ENCODE results near the gene CDC42BPG. TPM values are rescaled to one million over a fixed set of nuclear protein-coding genes. Genes with fewer than 3 reads are reported as not detected.

The CDC42BPG gene
- total and polyA plus RNA-seq, 9 of the 15 experiments (the other 6 are each of a cell fraction or from before 2014, with no cell fraction given), result 0.04 to 8.8 (median 2.1) TPM

DNA sequence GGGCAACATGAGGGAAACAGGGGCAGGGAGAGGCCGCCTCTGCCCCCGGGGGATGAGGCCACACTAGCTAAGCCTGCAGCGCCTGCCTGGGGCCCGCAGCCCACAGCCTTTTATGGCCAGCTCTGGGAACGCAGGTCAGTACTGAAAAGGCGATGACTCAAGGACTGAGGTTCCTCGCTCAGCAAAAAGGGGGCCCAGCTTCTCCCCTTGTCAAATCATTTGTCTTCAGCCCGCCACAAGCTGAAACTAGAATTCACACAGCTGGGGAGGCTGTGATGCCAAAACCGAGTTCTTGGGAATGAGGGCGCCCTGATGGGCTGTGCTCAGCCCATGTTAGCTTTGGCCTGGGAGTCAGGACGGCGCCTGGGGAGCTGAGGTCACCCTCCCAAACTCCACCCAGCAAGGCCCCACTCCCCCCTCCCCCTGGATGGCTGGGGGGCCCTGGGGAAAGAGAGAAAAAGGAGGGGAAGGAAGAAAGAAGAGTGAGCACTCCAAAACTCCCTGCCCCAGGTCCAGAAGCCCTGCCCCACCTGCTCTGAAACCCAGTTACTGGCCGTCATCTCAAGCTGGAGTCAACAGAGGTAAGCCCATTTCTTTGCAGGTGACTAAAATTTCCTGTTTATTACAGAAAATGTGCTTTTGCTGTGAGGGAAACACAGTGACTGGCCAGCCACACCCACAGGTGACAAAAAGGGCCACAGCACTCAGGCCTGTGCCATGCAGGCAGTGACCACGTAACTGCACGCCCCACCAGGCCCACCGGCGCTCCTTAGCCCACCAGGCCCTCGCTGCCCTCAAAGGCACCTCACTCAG lies 20.2 kb upstream of the CDC42BPG start (continued):
- TF ChIP-seq E2F1 (CRISPR knock-in tag; IDR thresholded peaks at IDR 0.05) (no peak), NELFE (IDR thresholded peaks at IDR 0.05; ENCODE audit: insufficient read depth, insufficient read length) (no peak), CSDE1 (IDR thresholded peaks at IDR 0.05) (no peak), HDAC3 (IDR thresholded peaks at IDR 0.05; ENCODE audit: borderline replicate concordance, partially characterized antibody) (no peak), TEAD2 (tag; IDR thresholded peaks at IDR 0.05) (no peak), HMGXB4 (CRISPR knock-in tag; IDR thresholded peaks at IDR 0.05) (no peak), MCM7 (IDR thresholded peaks at IDR 0.05) (no peak), RNF2 (IDR thresholded peaks at IDR 0.05) (no peak), PML (IDR thresholded peaks at IDR 0.05; ENCODE audit: low read length) (no peak), ID3 (CRISPR knock-in tag; IDR thresholded peaks at IDR 0.05) (no peak), ID3 (tag; IDR thresholded peaks at IDR 0.05) (no peak), TCFL5 (CRISPR knock-in tag; conservative IDR thresholded peaks at IDR 0.05) (no peak), CREB5 (CRISPR knock-in tag; IDR thresholded peaks at IDR 0.05) (no peak), RBBP5 (IDR thresholded peaks at IDR 0.05; ENCODE audit: borderline replicate concordance, insufficient read depth, low read length, poor library complexity, severe bottlenecking) (peak; percentile 24)
- TF ChIP-seq, protein P1, sequence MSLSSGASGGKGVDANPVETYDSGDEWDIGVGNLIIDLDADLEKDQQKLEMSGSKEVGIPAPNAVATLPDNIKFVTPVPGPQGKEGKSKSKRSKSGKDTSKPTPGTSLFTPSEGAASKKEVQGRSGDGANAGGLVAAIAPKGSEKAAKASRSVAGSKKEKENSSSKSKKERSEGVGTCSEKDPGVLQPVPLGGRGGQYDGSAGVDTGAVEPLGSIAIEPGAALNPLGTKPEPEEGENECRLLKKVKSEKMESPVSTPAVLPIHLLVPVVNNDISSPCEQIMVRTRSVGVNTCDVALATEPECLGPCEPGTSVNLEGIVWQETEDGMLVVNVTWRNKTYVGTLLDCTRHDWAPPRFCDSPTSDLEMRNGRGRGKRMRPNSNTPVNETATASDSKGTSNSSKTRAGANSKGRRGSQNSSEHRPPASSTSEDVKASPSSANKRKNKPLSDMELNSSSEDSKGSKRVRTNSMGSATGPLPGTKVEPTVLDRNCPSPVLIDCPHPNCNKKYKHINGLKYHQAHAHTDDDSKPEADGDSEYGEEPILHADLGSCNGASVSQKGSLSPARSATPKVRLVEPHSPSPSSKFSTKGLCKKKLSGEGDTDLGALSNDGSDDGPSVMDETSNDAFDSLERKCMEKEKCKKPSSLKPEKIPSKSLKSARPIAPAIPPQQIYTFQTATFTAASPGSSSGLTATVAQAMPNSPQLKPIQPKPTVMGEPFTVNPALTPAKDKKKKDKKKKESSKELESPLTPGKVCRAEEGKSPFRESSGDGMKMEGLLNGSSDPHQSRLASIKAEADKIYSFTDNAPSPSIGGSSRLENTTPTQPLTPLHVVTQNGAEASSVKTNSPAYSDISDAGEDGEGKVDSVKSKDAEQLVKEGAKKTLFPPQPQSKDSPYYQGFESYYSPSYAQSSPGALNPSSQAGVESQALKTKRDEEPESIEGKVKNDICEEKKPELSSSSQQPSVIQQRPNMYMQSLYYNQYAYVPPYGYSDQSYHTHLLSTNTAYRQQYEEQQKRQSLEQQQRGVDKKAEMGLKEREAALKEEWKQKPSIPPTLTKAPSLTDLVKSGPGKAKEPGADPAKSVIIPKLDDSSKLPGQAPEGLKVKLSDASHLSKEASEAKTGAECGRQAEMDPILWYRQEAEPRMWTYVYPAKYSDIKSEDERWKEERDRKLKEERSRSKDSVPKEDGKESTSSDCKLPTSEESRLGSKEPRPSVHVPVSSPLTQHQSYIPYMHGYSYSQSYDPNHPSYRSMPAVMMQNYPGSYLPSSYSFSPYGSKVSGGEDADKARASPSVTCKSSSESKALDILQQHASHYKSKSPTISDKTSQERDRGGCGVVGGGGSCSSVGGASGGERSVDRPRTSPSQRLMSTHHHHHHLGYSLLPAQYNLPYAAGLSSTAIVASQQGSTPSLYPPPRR (CRISPR knock-in tag; IDR thresholded peaks at IDR 0.05; ENCODE audit: borderline replicate concordance), result no peak
- TF ChIP-seq, protein P2, sequence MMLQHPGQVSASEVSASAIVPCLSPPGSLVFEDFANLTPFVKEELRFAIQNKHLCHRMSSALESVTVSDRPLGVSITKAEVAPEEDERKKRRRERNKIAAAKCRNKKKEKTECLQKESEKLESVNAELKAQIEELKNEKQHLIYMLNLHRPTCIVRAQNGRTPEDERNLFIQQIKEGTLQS (IDR thresholded peaks at IDR 0.05), result peak; percentile 46; the same call in 1 of the 2 replicates
- TF ChIP-seq, protein P2 (CRISPR knock-in tag; conservative IDR thresholded peaks at IDR 0.05), result no peak

Data from K562 (cell line).